A549 (cell line): ENCODE measurements around the gene CHADL. TPM values are rescaled to one million over a fixed set of nuclear protein-coding genes. Genes with fewer than 3 reads are reported as not detected.

Source experiments
- ATAC-seq, 2 experiments: fragments of 200-7000 bp in 1 of 2; fragments of >200 bp in 1 of 2; cut with Nextera tagmentation in 1 of 2; cut with Tn5 transposase in 1 of 2; 3 replicates each; pipeline versions ENCODE4 v1.8.0 to v1.9.1; 2018 to 2020; ENCODE audit warnings: mild to moderate bottlenecking in 1 of 2, moderate library complexity in 1 of 2
- CTCF ChIA-PET: fragments of 300-600 bp; sonication (Branson Sonifier 250); formaldehyde crosslinking; extraction: SDS; loops from one replicate; lab custom pipeline; 2021; ENCODE audit warnings: antibody characterized with exemption, inconsistent platforms; lab: Yijun Ruan, JAX
- POLR2A ChIA-PET: fragments of 350-600 bp; formaldehyde crosslinking; extraction: SDS; loops from one replicate; lab custom pipeline; 2021; ENCODE audit warnings: antibody characterized with exemption, inconsistent platforms; lab: Yijun Ruan, JAX
- DNase-seq, 2 experiments: peaks; one replicate each; pipeline versions ENCODE4 v3.0.0 to v3.0.0-alpha.2; 2011 to 2016; ENCODE audit warnings: low read depth in 1 of 2, low spot score in 1 of 2
- FAIRE-seq: peaks from 2 replicates; lab custom pipeline; 2011; peaks lifted over from hg19 to GRCh38; lab: Jason Lieb, UNC
- H3K27ac ChIP-seq, 2 experiments: fragments of >200 bp; sonication (Bioruptor Twin); formaldehyde crosslinking; 3 replicates each; pipeline ENCODE4 v1.5.1; 2016 to 2017
- H3K4me1 ChIP-seq: fragments of >200 bp; sonication (Bioruptor Twin); formaldehyde crosslinking; 3 replicates; pipeline ENCODE4 v1.6.1; 2016
- H3K4me2 ChIP-seq: fragments of >200 bp; sonication (Bioruptor Twin); formaldehyde crosslinking; 3 replicates; pipeline ENCODE4 v1.6.1; 2016
- H3K4me3 ChIP-seq: fragments of >200 bp; sonication (Bioruptor Twin); formaldehyde crosslinking; 3 replicates; pipeline ENCODE4 v1.5.1; 2016
- H3K9me3 ChIP-seq: fragments of >200 bp; sonication (Bioruptor Twin); formaldehyde crosslinking; 3 replicates; pipeline ENCODE4 v1.6.1; 2016
- CBX8 ChIP-seq: fragments of 200-600 bp; sonication (generic); IDR thresholded peaks from 2 replicates; pipeline ENCODE4 v1.6.1; 2016
- CHD2 ChIP-seq: fragments of 150-350 bp; IDR thresholded peaks from 2 replicates; pipeline ENCODE4 v1.6.1; 2014; ENCODE audit warnings: low read length; ENCODE audit not compliant: partially characterized antibody
- EHF ChIP-seq: fragments of 250-450 bp; sonication (Bioruptor Pico); IDR thresholded peaks from 2 replicates; pipeline ENCODE4 v1.5.0; 2020; ENCODE audit warnings: mild to moderate bottlenecking
- FOSB ChIP-seq: fragments of 250-450 bp; sonication (Bioruptor Pico); IDR thresholded peaks from 2 replicates; pipeline ENCODE4 v1.5.0; 2020; ENCODE audit warnings: mild to moderate bottlenecking, moderate library complexity
- FOSL2 ChIP-seq, 2 experiments: fragments of 450-650 bp in 1 of 2; fragments of >200 bp in 1 of 2; sonication (Bioruptor Twin) in 1 of 2; formaldehyde crosslinking; IDR thresholded peaks; 2 replicates each; pipeline versions ENCODE4 v1.5.0 to v1.6.1; 2016 to 2020; ENCODE audit warnings: mild to moderate bottlenecking in 1 of 2, moderate library complexity in 1 of 2
- NFE2L2 ChIP-seq: fragments of 150-350 bp; conservative IDR thresholded peaks from 2 replicates; pipeline ENCODE4 v1.6.1; 2014; ENCODE audit warnings: low read length
- PHF8 ChIP-seq: fragments of 200-600 bp; sonication (generic); IDR thresholded peaks from 2 replicates; pipeline ENCODE4 v1.6.1; 2016; ENCODE audit warnings: low read depth, mild to moderate bottlenecking, antibody characterized with exemption, moderate library complexity, borderline replicate concordance
- RARB ChIP-seq: fragments of 250-450 bp; sonication (Bioruptor Pico); IDR thresholded peaks from 2 replicates; pipeline ENCODE4 v1.8.0; 2021; ENCODE audit warnings: mild to moderate bottlenecking, moderate library complexity
- SMC3 ChIP-seq: fragments of >200 bp; sonication (Bioruptor Twin); formaldehyde crosslinking; IDR thresholded peaks from 3 replicates; pipeline ENCODE4 v1.6.1; 2018; ENCODE audit warnings: inconsistent platforms
- TFCP2L1 ChIP-seq: fragments of 250-450 bp; sonication (Bioruptor Pico); IDR thresholded peaks from 2 replicates; pipeline ENCODE4 v1.5.0; 2021; ENCODE audit warnings: mild to moderate bottlenecking
- TP53 ChIP-seq: fragments of 250-450 bp; sonication (Bioruptor Pico); IDR thresholded peaks from 2 replicates; pipeline ENCODE4 v1.5.0; 2021; ENCODE audit warnings: mild to moderate bottlenecking, moderate library complexity
- WGBS: methylation state at CpG from one replicate; pipeline ENCODE4 v1.1.6; 2017; ENCODE audit errors: missing lambda C conversion rate; 5-methylcytosine and 5-hydroxymethylcytosine counted together
- polyA plus RNA-seq, 4 experiments: library from polyadenylated mRNA; depleted of rRNA in 3 of 4; stranded (reverse); fragments of >200 nt; fragmentation: RNase III in 1 of 4; extraction: RNeasy Plus Mini Kit Qiagen cat#74134 plus additional on column Dnase treatment in 1 of 4; gene quantifications; 2 replicates in 3 of 4; 3 replicates in 1 of 4; pipeline ENCODE4 v1.2.3, GENCODE V29; 2011 to 2017
- TF ChIP-seq, protein P1 (sequence below): fragments of >200 bp; sonication (Bioruptor Twin); formaldehyde crosslinking; IDR thresholded peaks from 3 replicates; pipeline ENCODE4 v1.5.1; 2016
- TF ChIP-seq, protein P2 (sequence below): fragments of 250-450 bp; sonication (Bioruptor Pico); IDR thresholded peaks from 2 replicates; pipeline ENCODE4 v1.5.0; 2020; ENCODE audit warnings: low read depth, mild to moderate bottlenecking, moderate library complexity

The CHADL gene
- polyA plus RNA-seq, 2 of the 4 experiments (the other 2 are of a cell fraction) = not detected

DNA sequence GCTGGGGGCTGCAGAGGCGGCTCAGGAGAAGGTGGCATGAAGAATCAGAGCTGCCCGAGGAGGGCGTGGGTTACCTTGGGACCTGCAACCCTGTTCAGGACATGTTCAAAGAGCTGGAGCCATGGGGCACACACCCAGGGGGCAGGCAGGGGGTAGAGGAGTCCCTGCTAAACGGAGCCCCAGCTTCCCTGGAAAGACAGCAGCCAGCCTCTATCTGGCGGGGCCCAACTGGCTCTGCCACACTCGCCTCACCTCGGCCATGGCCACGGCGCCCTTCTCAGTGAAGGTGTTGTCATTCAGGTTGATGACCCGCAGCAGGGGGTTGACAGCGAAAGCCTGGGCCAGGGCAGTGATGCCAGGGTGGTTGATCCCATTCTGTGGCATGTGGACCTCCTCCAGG is 17.0 kb upstream of the CHADL start (continued):
- no peak for TF ChIP-seq FOSL2 (IDR thresholded peaks at IDR 0.05)
- TF ChIP-seq FOSL2 (CRISPR knock-in tag; IDR thresholded peaks at IDR 0.05) = no peak
- no peak for TF ChIP-seq SMC3
- no peak for TF ChIP-seq FOSB (CRISPR knock-in tag)
- no peak for TF ChIP-seq EHF (CRISPR knock-in tag)
- no peak for TF ChIP-seq TFCP2L1 (CRISPR knock-in tag)
- no peak for TF ChIP-seq TP53 (CRISPR knock-in tag)

DNA sequence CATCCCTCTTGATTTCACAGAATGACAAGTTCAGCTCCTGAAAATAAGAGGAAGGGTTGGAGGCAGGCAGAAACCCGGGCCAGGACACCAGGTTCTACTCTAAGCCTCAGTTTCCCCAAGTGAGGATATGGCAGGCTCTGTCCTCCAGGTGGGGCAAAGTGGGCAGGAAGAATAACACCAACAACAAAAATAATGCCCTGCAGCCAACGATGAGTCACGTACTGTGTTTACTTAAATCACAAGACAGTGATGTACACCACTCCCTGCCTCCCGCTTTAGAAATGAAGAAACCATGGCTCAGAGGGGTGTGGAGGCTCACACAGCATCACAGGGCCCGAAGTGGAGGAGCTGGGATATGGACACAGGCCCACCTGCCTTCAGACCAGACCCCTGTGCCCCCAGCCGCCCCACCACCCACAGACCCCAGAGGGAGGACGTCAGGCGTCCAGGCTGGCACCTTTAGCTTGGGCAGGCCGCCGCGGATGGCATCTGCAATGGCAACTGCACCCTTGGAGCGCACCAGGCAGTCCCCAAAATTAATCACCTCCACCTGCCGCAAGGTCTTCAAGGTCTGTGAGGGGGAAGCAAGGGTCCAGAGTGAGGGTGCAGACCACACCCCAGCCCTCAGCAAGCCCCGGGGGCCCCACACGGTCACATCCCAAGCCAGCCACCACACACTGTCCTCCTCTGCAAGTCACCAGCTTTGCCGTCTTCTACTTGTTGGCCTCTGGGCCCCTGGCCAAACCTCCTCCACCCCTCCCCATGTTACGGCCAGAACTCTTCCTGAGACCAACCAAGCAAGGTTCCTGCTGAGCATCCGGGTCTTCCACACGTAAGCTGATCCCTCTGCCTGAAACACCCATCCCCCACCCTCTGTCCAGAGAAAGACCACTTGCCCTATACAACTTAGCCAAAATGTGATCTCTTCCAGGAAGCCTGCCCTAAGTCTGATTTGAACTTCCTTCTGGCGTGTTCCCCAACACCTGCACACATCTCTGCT is 15.8 kb upstream of the CHADL start:
- DNase-seq = peak; percentile 59 to 66
- no peak for FAIRE-seq
- Histone ChIP-seq H3K4me1 (peaks cover 21% of the 10 kb centered on the region), H3K4me3 (no peak overlapping the region), H3K27ac (peak overlapping the region; percentile 34 to 82; a peak in 5 of 6 replicates), H3K4me2 (peak overlapping the region; percentile 23), H3K9me3 (no peaks in the 10 kb centered on the region)
- ChIA-PET CTCF (interaction anchor here (0.6 to 1.6 kb wide), 5 partner anchors 13 to 45 kb away, joined by 3 to 5 read pairs (median 3); partner anchors contain the start of gene ZC3H7B), POLR2A (no interaction called here)
- TF ChIP-seq FOSL2 (IDR thresholded peaks at IDR 0.05) = no peak
- TF ChIP-seq FOSL2 (CRISPR knock-in tag; IDR thresholded peaks at IDR 0.05) = peak; percentile 84
- no peak for TF ChIP-seq RARB (CRISPR knock-in tag)
- peak; percentile 79 to 80 for ATAC-seq
- WGBS = 60% methylated on average over 12 of the region's 20 CpGs

- no peak overlapping the region for H3K4me2 ChIP-seq
- no peak overlapping the region for H3K4me3 ChIP-seq
- no peaks in the 10 kb centered on the region for H3K9me3 ChIP-seq
- CTCF ChIA-PET = interaction anchor here (1.1 kb wide), 1 partner anchor 37 kb away, joined by 3 read pairs; no protein-coding TSS in a partner anchor
- POLR2A ChIA-PET = no interaction called here
- ATAC-seq = no peak
- peaks cover 21% of the 10 kb centered on the region for H3K4me1 ChIP-seq
- 98% methylated on average over 7 of the region's 7 CpGs for WGBS
- FAIRE-seq = no peak
- TF ChIP-seq, protein P1, sequence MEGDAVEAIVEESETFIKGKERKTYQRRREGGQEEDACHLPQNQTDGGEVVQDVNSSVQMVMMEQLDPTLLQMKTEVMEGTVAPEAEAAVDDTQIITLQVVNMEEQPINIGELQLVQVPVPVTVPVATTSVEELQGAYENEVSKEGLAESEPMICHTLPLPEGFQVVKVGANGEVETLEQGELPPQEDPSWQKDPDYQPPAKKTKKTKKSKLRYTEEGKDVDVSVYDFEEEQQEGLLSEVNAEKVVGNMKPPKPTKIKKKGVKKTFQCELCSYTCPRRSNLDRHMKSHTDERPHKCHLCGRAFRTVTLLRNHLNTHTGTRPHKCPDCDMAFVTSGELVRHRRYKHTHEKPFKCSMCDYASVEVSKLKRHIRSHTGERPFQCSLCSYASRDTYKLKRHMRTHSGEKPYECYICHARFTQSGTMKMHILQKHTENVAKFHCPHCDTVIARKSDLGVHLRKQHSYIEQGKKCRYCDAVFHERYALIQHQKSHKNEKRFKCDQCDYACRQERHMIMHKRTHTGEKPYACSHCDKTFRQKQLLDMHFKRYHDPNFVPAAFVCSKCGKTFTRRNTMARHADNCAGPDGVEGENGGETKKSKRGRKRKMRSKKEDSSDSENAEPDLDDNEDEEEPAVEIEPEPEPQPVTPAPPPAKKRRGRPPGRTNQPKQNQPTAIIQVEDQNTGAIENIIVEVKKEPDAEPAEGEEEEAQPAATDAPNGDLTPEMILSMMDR = no peak
- TF ChIP-seq, protein P2, sequence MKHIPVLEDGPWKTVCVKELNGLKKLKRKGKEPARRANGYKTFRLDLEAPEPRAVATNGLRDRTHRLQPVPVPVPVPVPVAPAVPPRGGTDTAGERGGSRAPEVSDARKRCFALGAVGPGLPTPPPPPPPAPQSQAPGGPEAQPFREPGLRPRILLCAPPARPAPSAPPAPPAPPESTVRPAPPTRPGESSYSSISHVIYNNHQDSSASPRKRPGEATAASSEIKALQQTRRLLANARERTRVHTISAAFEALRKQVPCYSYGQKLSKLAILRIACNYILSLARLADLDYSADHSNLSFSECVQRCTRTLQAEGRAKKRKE (CRISPR knock-in tag) = no peak
- TF ChIP-seq CBX8 (no peak), NFE2L2 (no peak), PHF8 (no peak)
- TF ChIP-seq, all 56 proteins: peak for 0
- no peak for DNase-seq
- no peak overlapping the region for H3K27ac ChIP-seq
Observed at GRCh38 chr22:41254230-41254629, 13.5 kb upstream of the CHADL start.

GRCh38 chr22:41252365-41252764 is 11.6 kb upstream of the CHADL start:
- H3K4me3 ChIP-seq = no peak overlapping the region
- DNase-seq (no peak), FAIRE-seq (no peak), ATAC-seq (no peak)
- no peak overlapping the region for H3K27ac ChIP-seq
- H3K9me3 ChIP-seq = no peaks in the 10 kb centered on the region
- CTCF ChIA-PET = interaction anchor here (1.2 kb wide), 1 partner anchor 14 kb away, joined by 4 read pairs; no protein-coding TSS in a partner anchor
- POLR2A ChIA-PET = no interaction called here
- H3K4me1 ChIP-seq = peaks cover 15% of the 10 kb centered on the region
- WGBS = 94% methylated on average over 8 of the region's 8 CpGs
- H3K4me2 ChIP-seq = no peak overlapping the region
- TF ChIP-seq, protein P1 = no peak
- TF ChIP-seq CHD2 (no peak), RARB (CRISPR knock-in tag) (no peak), NFE2L2 (no peak)
- TF ChIP-seq, all 56 proteins: peak for 0
